ENCODE measurements around the gene TRAF3IP1.
"Not testable (repeated sequence)": the region's sequence is repeated elsewhere in the genome, so short reads cannot be mapped to it uniquely, and the experiment has no call there.

The TRAF3IP1 gene, protein sequence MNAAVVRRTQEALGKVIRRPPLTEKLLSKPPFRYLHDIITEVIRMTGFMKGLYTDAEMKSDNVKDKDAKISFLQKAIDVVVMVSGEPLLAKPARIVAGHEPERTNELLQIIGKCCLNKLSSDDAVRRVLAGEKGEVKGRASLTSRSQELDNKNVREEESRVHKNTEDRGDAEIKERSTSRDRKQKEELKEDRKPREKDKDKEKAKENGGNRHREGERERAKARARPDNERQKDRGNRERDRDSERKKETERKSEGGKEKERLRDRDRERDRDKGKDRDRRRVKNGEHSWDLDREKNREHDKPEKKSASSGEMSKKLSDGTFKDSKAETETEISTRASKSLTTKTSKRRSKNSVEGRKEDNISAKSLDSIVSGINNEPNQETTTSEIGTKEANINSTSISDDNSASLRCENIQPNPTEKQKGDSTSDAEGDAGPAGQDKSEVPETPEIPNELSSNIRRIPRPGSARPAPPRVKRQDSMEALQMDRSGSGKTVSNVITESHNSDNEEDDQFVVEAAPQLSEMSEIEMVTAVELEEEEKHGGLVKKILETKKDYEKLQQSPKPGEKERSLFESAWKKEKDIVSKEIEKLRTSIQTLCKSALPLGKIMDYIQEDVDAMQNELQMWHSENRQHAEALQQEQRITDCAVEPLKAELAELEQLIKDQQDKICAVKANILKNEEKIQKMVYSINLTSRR

DNA sequence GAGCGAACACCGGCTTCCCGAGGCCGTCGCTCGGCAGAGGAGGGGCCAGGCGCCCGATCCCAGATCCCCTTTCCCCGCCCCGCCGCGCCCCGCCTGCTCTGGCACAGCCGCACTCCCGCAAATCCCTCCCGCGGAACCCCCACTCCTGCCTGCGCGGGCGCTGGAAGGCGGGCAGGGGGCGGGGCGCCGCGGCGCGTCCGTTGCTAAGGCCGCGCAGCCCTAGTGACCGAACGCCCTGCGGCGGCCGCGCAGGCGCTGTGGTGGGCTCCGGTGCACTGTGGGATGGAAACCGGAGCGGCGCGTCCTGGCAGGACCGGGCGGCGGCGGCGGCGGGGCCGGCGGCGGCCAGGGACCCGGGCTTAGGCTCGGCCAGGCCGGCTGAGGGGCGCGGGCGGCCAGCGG, at the start of gene TRAF3IP1:
Gene TRAF3IP1, plus strand, starts transcription at position 273 of the 402 bp plus-strand sequence. CDS start 145 bp downstream, outside the sequence.
- DNase-seq (ENCODE audit: low read depth in 2 of 2), result peak; percentile 75 to 86

DNA sequence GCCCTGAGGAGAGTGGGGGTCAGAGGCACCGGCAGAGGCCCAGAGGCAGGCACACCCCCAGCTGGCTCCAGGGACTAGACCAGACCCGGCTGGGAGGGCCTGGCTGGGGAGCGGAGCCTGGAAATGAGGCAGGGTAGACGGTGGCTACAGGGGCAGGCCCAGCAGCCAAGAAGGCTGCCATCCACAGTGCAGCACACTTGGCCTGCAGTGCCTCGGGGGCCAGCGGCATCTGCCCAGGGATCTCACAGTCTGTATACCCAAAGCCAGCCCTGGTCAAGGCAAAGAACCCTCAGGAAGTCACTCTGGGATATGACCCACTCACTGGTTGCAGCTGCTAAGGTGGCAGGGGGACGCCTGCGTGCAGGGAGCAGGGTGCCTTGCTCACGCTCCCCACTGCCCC, 49.7 kb upstream of the TRAF3IP1 start:
- no peak for DNase-seq (ENCODE audit: low read depth in 2 of 2)

DNA sequence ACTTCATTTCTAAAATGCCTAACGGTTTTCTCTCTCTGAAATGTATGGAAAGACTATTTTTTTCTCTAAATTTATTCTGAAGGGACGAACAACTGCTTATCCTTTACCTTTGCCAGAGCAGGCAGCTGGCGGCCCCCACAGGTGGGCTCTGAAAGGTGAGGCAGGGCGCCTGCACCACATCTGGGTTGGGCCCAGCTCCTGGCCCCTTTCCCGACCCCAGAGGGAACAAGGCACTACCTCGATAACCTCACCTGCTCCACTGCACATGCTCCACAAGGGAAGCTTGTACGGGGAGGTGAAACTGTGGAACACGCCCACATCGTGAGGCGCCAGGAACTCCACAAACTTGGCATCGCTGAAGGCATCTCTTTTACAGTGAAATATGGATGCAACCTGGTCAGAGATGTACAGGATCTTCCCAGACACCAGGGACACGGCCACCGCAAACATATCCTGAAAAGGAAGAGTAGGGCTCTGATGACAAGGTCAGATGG, 49.2 kb upstream of the TRAF3IP1 start:
- DNase-seq (ENCODE audit: low read depth in 2 of 2), result no peak

DNA sequence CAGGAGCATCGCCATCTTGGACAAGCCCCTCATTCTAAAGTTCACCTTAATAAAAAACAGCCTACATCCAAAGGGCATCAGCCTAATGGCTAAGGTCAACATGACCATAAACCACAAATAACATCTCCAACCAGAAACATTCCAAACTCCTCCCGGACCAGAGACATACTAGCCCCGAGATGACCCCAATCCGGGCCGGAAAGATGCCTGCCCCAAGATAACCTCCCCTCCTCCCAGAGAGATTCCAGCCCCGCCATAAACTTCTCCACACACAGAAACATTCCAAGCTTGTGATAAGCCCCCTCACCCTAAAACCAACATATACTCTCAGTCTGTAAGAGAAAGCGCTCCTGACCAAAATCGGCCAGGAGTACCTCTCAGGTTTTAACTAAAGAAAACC, 48.6 kb upstream of the TRAF3IP1 start:
- not testable (repeated sequence) for DNase-seq (ENCODE audit: low read depth in 2 of 2)

DNA sequence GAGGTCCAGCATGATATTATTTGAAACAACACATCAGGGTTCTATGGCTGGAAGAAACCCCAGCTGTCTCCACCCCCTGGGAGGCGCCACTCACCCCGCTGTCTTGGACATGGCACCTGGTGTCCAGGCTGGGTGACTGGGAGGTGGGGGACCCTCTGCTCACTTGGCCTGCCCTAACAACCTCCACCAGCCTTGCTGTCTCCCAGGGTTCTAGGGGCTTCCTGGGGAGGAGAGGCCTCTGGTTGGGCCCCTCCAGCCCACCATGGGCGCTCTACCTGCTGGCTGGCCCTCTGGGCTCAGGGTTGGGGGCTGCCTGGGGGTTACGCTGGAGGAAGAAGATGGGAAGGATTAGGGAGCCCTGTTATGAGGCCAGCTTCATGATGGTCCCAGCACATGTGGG, 48.2 kb upstream of the TRAF3IP1 start:
- no peak for DNase-seq (ENCODE audit: low read depth in 2 of 2)

DNA sequence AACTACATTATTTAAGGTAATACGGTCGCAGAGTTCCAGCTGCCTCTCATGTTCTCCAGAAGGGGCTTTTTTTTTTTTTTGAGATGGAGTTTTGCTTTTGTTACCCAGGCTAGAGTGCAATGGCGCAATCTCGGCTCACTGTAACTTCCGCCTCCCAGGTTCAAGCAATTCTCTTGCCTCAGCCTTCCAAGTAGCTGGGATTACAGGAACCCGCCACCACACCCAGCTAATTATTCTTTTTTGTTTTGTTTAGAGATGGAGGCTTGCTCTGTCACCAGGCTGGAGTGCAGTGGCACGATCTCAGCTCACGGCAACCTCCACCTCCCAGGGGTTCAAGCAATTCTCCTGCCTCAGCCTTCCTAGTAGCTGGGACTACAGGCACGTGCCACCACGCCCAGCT, 46.9 kb upstream of the TRAF3IP1 start:
- DNase-seq (ENCODE audit: low read depth in 2 of 2), result not testable (repeated sequence)

DNA sequence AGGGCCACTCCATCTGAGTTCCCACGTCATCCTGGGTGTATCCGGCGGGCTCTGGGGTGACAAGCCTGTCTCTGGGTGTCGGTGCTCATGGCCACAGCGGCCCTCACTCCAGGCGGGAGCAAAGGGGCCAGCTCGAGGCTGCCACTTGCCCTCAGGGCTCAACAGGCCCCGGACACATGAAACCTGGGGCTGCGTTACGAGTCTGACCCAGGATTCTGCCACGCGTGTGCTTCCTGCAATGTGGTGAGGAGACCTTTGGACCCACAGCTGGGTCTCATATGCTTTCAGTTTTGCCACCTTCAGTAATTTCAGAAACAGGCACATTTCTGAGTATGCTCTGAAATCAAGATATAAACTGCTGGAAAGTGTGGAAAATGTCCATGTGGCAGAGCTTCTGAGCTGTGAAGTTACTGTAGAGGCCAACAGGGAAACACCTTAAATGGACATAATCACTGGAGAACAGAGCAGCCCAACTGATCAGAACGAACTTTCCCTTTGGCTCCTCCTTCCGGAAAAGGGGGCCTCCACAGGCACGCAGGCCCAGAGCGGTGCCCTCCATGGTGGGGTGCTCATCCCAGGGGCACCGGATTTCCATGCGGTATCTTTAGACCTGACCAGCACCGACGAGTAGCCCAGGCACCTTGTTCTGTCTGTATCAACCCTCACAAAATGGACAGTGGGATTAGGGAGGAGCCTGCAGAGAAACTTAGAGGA, 46.0 kb upstream of the TRAF3IP1 start:
- DNase-seq (ENCODE audit: low read depth in 2 of 2), result no peak

DNA sequence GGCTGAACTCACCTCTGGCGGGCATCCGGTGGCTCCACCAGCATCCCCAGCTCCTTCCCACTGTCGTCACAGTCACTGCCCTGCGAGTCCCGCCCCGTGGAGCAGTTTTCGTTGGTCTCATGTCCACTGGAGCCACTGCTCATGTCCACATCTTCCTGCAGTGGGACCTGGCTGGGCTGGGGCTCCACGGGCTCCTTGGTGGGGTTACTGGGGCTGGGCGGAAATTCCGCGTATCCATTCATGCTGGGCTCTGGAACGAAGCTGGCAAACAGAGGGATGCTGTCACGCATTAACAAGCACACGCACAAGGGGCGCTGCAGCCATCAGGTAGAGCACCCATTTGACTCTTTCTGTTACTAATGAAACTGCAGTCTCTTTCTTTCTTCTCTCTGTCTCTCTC, 42.6 kb upstream of the TRAF3IP1 start:
- DNase-seq (ENCODE audit: low read depth in 2 of 2), result no peak

DNA sequence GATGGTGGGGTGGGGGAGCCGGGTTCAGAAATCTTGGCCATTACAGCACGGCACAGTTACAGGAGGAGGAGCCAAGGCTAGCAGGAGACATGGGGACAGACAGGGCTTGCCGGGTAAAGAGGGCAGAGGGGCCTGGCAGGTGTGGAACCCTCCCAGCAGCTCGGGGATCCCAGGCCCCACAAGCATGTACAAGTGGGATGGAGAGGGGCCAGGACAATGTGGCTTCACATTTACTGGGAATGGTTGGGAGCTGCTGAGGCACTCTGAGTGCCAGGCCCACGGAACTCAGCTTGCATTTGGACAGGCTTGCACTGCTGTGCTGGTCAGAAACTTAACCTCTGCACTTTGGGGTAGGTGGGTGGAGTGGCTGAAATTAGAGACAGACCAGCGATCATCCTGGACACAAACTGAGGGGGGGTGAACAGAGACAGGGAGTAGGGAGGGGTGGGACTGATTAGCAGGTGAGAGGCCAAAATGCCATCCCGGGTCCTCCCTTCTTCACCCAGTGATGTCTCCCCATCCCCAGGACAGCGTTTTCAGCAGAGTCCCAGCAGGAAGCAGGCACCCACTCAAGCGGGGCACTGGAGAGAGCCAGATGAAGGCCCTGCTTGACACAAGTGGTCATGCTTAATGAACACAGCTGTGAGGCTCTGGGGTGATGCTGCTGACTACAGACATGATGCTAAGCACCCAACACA, 41.5 kb upstream of the TRAF3IP1 start:
- DNase-seq (ENCODE audit: low read depth in 2 of 2), result no peak

DNA sequence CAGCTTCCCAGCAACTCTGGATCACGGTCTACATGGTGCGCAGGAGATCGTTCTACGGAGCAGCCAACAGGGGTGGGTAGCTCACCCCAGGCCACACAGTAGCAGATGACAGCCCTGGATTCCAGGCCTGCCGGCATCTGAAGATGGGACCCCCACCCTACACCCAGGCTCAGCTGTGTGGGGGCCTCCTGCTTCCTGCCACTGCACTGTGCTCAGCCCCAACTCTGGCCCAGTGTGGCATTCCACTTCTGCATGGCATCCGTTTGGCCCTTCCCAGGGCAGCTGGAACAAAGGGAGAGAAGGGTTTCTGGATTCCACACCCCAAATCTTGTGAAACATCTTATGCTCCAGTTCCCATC, 41.0 kb upstream of the TRAF3IP1 start:
- DNase-seq (ENCODE audit: low read depth in 2 of 2), result no peak

DNA sequence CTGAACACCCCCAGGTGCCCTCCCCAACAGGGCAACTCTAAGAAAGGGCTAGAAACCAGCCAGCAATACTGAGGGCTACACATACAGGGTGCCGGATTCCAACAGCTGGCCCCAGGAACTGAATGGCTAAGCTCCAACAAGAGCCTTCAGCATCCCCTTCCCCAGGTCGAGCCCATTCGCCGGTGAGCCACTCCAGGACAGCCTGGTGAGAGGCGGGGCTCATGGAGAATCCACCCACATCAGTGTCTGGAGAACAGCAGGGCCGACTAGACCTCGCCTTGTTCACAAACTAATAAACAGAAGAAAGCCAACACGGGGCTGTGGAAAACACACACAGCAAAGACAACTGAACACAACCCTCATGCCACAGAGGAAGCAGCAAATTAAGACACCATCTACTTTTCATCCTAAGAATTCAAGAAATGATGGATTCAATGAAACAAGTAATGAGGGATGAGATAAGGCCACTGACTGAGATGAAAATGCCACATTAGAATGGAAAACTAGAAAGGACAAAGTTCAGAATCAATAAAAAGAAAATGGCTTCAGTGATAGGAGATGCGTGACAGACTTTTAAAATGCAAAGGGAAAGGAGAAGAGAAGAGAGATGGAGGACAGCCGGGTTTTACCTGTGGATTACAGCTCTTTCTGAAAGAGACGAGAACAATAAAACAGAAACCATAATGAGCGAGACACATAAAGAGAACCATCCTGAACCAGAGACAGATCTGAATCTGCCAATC, 40.1 kb upstream of the TRAF3IP1 start:
- no peak for DNase-seq (ENCODE audit: low read depth in 2 of 2)

DNA sequence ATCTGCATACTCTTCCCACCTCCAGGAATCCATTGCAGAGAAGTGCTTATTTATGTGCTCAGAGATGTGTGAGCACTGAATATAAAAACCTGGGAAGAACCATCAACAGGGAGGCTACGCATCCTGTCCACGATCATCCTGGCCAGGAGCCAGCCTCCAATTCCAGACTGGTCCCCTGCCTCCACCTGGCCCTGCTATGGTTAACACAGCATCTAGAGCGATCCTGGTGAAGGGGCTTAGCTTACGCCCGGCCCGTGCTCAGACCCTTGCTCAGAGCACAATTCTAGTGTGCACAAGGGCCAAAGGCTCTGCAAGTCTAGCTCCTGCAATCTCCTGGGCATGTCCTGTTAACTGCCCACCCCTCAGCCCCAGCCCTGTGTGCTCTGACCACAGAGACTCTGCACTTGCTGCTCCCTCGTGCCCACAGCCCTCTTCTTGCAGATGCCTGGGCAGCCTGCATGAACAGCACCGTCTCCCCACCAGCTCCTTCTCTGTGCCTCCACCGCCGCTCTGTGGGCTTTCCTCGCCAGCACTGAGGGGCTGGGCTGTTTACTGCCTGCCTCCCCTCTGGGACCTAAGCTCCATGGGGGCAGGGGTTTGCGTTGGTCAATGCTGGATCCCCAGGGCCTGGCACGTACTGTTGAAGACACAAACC, 38.4 kb upstream of the TRAF3IP1 start:
- no peak for DNase-seq (ENCODE audit: low read depth in 2 of 2)

DNA sequence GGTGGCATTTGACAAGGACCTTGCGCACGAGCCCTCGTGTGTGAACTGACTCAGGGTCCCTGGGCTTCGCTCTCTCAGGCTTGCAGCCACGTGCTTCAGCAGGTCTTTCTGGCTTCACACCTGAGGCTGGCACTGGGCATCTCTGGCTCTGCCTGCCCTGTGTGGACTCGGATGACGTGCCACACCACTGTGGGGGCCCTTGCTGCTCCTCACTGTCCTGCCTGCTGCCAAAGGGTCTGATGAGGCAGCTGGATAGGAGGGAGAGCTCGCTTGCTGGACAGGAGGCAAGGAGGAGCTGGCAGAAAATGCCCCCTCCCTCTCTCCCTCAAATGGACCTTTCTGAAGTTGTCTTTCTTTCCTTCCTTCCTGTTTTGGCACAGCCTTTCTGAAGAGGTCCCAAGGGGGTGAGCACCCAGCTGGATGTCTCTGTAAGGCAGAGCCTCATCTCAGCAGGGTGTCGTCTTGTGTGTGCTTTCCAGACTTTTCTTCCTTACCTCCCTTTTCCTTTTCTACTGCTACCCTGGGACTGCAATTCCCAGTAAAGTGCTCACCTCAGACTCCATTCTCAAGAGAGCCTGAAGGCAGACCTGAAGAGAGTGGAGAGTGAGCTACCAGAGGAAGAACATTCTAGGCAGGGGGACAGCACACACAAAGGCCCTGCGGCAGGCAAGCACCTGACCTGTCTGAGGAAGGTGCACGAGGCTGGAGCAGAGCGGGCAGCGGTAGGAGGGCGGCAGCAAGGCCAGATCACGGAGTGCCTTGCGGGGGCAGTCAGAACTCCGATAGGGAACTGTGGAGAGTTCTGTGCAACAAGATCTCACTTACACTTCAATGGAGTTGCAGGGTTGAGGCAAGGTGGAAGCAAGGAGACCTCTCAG, 37.2 kb upstream of the TRAF3IP1 start:
- no peak for DNase-seq (ENCODE audit: low read depth in 2 of 2)

DNA sequence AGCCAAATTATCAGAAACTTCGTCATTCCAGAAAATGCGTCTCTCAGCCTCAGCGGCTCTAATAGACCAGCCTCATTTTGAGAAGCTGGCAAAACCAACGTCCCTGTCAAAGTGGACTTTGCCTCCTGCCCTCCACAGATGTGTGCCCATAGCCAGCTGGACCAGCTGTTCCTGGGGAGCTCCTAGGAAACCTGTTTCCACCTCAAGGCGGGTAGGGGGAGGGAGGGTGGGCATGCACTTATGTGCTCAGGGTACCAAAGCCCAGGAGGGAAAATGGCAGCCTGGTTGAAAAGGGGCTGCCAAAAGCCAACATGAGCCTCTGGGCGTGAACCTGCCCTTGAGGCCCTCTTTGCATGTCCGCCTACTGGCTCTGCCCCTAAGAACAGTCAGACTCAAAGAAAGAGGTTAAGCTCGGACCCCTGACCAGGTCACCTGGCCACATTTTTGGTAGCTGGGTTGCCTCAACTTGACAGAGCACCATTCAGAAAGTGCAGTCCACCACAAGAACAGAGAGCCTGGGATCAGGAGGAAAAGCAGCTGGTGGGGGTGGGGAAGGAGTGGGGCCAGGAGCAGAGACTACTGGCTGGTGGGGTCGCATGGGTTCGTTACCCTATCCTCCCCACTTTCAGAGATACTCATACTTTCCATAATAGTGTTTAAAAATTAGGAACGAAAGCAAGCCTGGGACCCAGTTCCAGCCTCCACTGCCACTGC, 35.4 kb upstream of the TRAF3IP1 start:
- DNase-seq (ENCODE audit: low read depth in 2 of 2), result no peak

DNA sequence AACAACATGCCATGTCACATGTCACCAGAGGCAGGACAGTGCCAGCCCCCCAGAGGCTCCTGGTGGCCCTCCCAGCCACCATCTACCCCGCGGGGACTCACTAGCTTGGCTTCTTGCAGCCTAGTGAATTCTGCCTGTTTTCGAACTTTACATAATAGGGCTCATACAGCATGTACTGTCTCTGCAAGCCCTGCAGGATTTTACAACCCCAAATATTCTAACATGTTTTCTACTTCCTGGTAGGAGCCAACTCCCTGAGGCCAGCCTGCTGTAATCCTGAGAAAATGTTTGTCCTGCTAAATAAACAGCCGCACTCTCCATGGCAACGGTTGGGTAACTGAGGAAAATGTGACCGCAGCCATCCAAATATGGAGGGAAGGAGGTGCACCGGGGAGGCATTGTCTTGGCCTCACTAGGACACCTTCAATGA, 34.6 kb upstream of the TRAF3IP1 start:
- DNase-seq (ENCODE audit: low read depth in 2 of 2), result no peak

DNA sequence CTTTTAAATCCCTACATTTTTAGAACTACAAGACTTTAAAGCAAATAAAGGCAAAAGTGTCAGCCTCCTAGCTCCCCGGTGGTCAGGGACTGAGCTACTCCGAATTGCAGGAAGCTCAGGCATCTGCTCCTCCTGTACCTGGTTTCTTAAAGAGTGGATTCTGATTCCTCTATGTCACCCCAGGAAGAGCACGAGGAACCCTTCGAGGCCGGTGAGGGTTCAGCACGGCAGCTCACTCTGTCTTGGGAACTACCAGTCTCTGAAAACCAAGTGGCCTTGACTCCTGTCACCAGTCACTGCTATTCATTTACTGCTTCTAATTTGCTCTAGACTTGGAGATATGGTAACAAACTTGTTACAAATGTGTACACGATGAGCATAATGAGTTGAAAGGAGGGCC, 34.2 kb upstream of the TRAF3IP1 start:
- DNase-seq (ENCODE audit: low read depth in 2 of 2), result no peak

DNA sequence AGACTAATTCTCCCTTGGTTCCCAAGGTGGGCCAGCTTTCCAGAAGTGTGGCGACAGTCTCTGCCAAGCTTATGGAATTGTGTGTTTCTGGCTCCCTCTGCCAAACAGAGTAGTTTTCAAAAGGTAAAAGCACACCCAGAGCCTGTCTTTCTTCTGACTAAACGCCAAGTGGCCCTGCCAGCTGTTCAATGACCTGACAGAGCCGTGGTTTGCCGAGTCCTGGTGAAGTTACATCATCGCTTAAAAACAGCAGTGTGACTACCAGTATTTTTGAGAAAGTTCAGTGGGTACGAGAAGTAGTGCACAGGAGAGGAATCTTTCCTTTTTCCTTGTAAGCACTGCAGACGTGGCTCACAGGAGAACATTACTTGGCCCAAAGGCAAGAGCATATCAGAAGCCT, 33.8 kb upstream of the TRAF3IP1 start:
- no peak for DNase-seq (ENCODE audit: low read depth in 2 of 2)

DNA sequence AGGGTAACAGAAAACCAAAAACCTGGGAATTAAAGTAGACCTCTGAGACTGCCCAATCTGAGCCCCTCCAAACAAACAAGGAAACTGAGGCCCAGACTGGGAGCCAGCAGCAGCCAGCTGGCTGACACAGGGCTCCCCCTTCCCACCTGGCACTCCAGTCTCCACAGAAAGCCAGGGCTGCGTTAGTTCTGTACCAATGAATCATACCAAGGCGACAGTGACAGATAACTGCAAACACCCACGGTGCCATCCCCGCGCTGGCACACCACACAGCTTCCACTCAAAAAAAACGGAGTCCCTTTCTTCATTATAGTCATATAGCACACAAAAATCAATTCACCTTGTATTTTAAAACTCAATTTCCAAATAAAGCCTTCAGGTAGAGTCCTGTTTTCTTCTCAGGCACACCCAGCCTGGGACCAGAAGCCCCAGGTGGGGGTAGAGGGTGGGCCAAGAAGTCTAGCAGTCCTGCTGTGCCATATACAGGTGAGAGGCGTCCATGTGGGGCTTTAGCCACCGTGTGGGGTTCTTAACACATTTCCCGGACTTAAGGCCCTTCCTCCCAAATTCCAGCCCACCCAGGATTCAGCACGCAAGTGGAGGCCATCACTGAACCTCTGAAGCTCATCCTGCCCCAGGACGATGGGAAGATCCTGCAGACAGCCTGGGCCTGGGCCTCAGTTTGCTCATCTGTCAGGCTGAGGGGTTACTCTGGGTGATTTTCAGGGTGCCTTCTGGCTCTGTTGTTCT, 33.2 kb upstream of the TRAF3IP1 start:
- peak; percentile 34 to 48 for DNase-seq (ENCODE audit: low read depth in 2 of 2)
